ENCODE data around the gene ACACA.

DNA sequence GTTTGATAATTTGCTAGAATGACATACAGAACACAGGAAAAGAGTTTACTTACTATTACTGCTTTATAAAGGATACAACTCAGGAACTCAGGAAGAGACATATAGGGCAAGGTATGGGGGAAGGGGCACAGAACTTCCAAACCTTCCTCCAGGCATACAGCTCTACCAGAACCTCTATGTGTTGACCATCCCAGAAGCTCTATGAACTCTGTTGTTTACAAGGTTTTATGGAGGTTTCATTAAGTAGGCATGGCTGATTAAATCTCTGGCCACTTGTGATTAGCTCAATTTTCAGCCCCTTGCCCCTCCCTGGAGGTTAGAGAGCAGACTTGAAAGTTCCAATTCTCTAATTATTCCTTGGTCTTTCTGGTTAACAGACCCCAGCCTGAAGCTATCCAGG is 91.0 kb downstream of the ACACA start:
- TF ChIP-seq, protein P1, sequence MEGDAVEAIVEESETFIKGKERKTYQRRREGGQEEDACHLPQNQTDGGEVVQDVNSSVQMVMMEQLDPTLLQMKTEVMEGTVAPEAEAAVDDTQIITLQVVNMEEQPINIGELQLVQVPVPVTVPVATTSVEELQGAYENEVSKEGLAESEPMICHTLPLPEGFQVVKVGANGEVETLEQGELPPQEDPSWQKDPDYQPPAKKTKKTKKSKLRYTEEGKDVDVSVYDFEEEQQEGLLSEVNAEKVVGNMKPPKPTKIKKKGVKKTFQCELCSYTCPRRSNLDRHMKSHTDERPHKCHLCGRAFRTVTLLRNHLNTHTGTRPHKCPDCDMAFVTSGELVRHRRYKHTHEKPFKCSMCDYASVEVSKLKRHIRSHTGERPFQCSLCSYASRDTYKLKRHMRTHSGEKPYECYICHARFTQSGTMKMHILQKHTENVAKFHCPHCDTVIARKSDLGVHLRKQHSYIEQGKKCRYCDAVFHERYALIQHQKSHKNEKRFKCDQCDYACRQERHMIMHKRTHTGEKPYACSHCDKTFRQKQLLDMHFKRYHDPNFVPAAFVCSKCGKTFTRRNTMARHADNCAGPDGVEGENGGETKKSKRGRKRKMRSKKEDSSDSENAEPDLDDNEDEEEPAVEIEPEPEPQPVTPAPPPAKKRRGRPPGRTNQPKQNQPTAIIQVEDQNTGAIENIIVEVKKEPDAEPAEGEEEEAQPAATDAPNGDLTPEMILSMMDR (conservative IDR thresholded peaks at IDR 0.05 in 1 of 2, IDR thresholded peaks at IDR 0.05 in 1 of 2; ENCODE audit: low read depth in 1 of 2, low read length in 2 of 2) = no peak
- TF ChIP-seq EZH2 (IDR thresholded peaks at IDR 0.05; ENCODE audit: low read length, missing control alignments) = no peak

Measured in fibroblast of lung (primary cell).